Ascending aorta (tissue), 2 donors: Measurements from ENCODE around the gene PHPT1. TPM values are rescaled to one million over a fixed set of nuclear protein-coding genes. Genes with fewer than 3 reads are reported as not detected.

Experiments used
- DNase-seq, 2 donors: peaks; one replicate each; pipeline ENCODE4 v3.0.0-alpha.2; 2019; ENCODE audit warnings: low spot score in 2 of 2
- H3K27ac ChIP-seq, 2 donors: fragments of 200-600 bp; sonication (generic); one replicate each; pipeline ENCODE4 v1.5.1; 2016 to 2017; ENCODE audit warnings: mild to moderate bottlenecking in 1 of 2
- H3K27me3 ChIP-seq: fragments of 200-600 bp; sonication (generic); one replicate; pipeline ENCODE4 v1.5.1; 2017
- H3K36me3 ChIP-seq, 2 donors: fragments of 200-600 bp; sonication (generic); one replicate each; pipeline ENCODE4 v1.5.1; 2016
- H3K4me1 ChIP-seq, 2 donors: fragments of 200-600 bp; sonication (generic); one replicate each; pipeline ENCODE4 v1.5.1; 2016 to 2017; ENCODE audit warnings: mild to moderate bottlenecking in 1 of 2
- H3K4me3 ChIP-seq, 2 donors: fragments of 200-600 bp; sonication (generic); one replicate each; pipeline ENCODE4 v1.5.1; 2016 to 2017; ENCODE audit warnings: mild to moderate bottlenecking in 1 of 2
- H3K9me3 ChIP-seq, 2 donors: fragments of 200-600 bp; sonication (generic); one replicate each; pipeline ENCODE4 v1.5.1; 2016
- CTCF ChIP-seq, 3 experiments: fragments of 200-600 bp in 2 of 3; fragments of 450-650 bp in 1 of 3; sonication (generic) in 2 of 3; IDR thresholded peaks; one replicate each; pipeline ENCODE4 v1.5.1; 2016 to 2019; ENCODE audit warnings: antibody characterized with exemption in 3 of 3, mild to moderate bottlenecking in 1 of 3, moderate library complexity in 1 of 3
- intact Hi-C: fragments of 100-400 bp; cut with DNase I; formaldehyde crosslinking; loops from one replicate; pipeline ENCODE4 v1.15.1; 2023
- total RNA-seq: library from RNA; depleted of rRNA; stranded (reverse); fragments of >200 nt; gene quantifications from one replicate; pipeline ENCODE4 v1.1.0, GENCODE V29; 2016

Gene PHPT1
- total RNA-seq, 1 donor from 2014 or later: 108 TPM

- intact Hi-C loops: no loop called here
- no peak for DNase-seq
- no peak for TF ChIP-seq CTCF (IDR thresholded peaks at IDR 0.05)
- Histone ChIP-seq H3K27me3 (no peaks in the 10 kb centered on the region), H3K9me3 (no peaks in the 10 kb centered on the region), H3K36me3 (peaks cover 33 to 34% of the 10 kb centered on the region in 2 donors), H3K27ac (no peak overlapping the region), H3K4me1 (peaks cover 4 to 24% of the 10 kb centered on the region in 2 donors), H3K4me3 (no peak overlapping the region)
Observed at GRCh38 chr9:136860933-136861873, 12.0 kb downstream of the PHPT1 start.

- H3K4me1 ChIP-seq: peaks cover 8 to 26% of the 10 kb centered on the region in 2 donors
- H3K4me3 ChIP-seq: no peak overlapping the region
- H3K27ac ChIP-seq: no peak overlapping the region
- no peak for TF ChIP-seq CTCF (IDR thresholded peaks at IDR 0.05)
- no peak for DNase-seq
- intact Hi-C loops: no loop called here
- peaks cover 33 to 34% of the 10 kb centered on the region in 2 donors for H3K36me3 ChIP-seq
- no peaks in the 10 kb centered on the region for H3K27me3 ChIP-seq
- H3K9me3 ChIP-seq: no peaks in the 10 kb centered on the region
Observed at GRCh38 chr9:136861874-136862457, 12.8 kb downstream of the PHPT1 start.

GRCh38 chr9:136862849-136863622 is 13.8 kb downstream of the PHPT1 start:
- no peak overlapping the region for H3K4me3 ChIP-seq
- no peaks in the 10 kb centered on the region for H3K9me3 ChIP-seq
- H3K4me1 ChIP-seq: peaks cover 9 to 29% of the 10 kb centered on the region in 2 donors
- peaks cover 33 to 34% of the 10 kb centered on the region in 2 donors for H3K36me3 ChIP-seq
- no peak for DNase-seq
- intact Hi-C loops: no loop called here
- no peak overlapping the region for H3K27ac ChIP-seq
- no peaks in the 10 kb centered on the region for H3K27me3 ChIP-seq
- no peak for TF ChIP-seq CTCF (IDR thresholded peaks at IDR 0.05)

GRCh38 chr9:136863623-136864273 is 14.5 kb downstream of the PHPT1 start:
- no peak overlapping the region for H3K4me3 ChIP-seq
- no peak overlapping the region for H3K27ac ChIP-seq
- peaks cover 7 to 28% of the 10 kb centered on the region in 2 donors for H3K4me1 ChIP-seq
- no peak for TF ChIP-seq CTCF (IDR thresholded peaks at IDR 0.05)
- no peaks in the 10 kb centered on the region for H3K9me3 ChIP-seq
- no peak for DNase-seq
- H3K36me3 ChIP-seq: peaks cover 33 to 34% of the 10 kb centered on the region in 2 donors
- intact Hi-C loops: no loop called here
- H3K27me3 ChIP-seq: no peaks in the 10 kb centered on the region
